Hippocampal formation (tissue), 2 donors: ENCODE measurements around the gene CLUH.

Experiments
- DNase-seq, 2 donors: peaks; one replicate each; lab custom pipeline; 2025; lab: John Stamatoyannopoulos, UW

Gene CLUH

DNA sequence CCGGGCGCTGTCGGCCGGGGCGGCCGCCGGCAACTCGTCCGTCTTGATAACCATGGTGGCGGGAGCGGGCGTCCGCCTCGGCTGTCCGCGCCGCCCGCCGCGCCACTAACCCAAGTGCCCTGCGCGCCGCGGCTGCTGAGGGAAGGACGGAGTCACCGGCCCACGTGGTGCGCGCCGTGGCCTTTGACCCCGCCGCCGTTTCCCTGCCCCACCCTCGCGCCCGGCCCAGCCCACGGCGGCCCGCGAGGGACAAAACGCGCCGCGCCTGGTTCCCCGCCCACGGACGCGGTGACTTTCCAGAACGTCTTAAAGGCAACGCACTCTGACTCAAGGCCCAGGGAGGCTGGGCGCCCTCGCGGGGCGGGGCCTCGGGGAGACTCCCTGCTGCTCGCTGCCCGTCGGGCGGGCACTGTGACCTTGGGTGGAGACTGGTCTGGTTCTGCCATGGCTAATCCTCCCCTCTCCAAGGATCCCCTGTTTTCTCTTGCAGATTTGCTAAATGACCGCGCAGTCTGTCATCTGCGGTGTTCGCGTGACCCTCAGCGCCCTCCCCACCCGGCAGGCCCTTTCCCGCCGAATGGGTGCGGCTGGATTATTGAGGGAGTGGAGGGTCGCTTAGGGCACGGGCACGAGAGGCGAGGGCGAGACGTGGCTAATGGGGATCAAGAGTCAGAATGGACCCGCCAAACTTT, at the start of gene CLUH:
Gene CLUH (minus strand): TSS at position 157 of the 692 bp plus-strand sequence. CDS start 103 bp downstream, at position 54.
- peak; percentile 90 to 94 for DNase-seq

GRCh38 chr17:2758870-2759269, 47.3 kb upstream of the CLUH start:
- DNase-seq: no peak

DNA sequence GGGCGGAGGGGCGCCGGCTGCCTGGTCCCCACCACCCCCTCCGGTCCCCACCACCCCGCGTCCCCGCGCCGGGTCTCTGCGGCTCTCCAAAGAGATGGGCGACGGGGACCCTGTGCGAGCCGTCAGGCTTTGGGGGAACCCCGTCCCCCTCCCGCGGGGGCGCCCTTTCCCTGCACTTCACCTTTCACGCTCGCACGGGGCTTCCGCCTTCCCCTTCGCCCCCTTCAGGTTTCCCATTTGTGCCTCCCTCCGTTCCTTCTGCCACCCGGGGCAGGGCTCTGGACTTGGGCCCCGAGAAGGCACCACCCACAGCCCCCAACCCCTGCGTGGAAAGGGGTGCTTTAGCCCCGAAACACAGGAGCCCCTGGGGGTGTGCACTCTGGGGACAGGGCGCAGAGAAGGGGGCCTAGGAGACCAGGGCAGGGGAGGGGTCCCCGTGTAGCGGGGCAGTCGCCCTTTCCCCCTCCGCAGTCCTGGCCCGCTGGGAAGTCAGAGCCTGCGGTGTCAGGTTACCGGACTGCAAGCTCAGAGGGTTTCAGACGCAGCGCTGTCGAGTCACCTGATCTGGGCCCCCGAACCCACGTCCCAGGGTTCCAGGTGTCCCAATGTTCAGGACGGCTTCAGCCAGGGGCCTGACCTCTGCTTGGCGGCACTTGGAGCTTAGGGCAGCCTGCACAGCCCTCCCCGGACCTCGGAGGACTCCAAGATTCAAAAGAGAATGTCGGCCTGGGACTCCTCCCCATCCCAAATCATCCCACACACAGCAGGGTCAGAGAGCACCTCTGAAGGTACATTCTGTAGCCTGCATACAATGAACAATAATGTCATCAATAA, 44.5 kb upstream of the CLUH start:
- DNase-seq: no peak

GRCh38 chr17:2751491-2751890, 39.9 kb upstream of the CLUH start:
- no peak for DNase-seq

DNA sequence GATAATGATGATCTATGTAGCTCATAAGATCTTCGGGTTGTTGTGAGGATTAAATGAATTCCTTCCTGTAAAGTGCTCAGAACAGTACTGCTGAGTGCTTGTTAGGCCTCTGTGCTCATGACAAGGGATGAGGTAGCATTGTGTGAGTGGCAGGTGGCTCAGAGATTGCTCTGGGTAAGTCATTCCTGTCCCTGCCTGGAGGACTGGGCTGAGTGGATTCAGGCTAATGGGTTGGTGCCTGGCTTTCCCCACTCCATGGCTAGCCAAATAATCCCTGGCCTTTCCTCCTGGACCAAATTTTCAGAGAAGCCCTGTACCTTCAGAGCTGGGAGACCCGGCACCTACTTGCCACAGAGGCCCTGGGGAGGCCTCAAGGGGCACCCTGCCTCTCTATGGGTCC, 39.2 kb upstream of the CLUH start:
- no peak for DNase-seq

GRCh38 chr17:2749784-2750181, 38.2 kb upstream of the CLUH start:
- DNase-seq: peak in 1 of 2 donors; percentile 55

- no peak for DNase-seq
Measured at GRCh38 chr17:2749058-2749783, 37.7 kb upstream of the CLUH start, which contains the start of gene CCDC92B. Gene CCDC92B, minus strand, starts transcription at chr17:2749652. Its CDS starts 14,507 bp downstream, at chr17:2735145.

- DNase-seq: peak in 1 of 2 donors; percentile 30
Measured at GRCh38 chr17:2745317-2746037, 33.9 kb upstream of the CLUH start.

- no peak for DNase-seq
Measured at GRCh38 chr17:2737693-2738092, 26.1 kb upstream of the CLUH start.

DNA sequence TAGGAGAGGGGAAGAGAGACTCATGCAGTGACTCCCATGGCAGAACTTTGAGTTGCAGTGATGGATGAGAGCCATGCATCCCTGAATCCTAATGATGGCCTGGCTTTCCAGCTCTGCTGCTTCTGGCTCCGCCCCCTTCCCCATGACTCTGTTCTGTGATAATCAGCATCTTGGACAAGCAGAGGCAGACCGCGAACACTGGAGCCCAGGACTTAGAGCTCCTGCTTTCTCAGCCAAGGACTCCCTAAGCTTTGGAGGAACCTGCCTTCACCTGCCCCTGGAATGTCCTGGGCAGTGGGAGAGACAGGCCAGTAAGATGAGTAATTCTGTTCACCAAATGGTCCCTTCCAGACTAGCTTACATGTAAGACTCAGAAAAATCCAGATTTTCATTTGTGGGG, 25.4 kb upstream of the CLUH start:
- no peak for DNase-seq

GRCh38 chr17:2735896-2736295, 24.3 kb upstream of the CLUH start:
- no peak for DNase-seq

- no peak for DNase-seq
Measured at GRCh38 chr17:2734939-2735338, 23.4 kb upstream of the CLUH start.

DNA sequence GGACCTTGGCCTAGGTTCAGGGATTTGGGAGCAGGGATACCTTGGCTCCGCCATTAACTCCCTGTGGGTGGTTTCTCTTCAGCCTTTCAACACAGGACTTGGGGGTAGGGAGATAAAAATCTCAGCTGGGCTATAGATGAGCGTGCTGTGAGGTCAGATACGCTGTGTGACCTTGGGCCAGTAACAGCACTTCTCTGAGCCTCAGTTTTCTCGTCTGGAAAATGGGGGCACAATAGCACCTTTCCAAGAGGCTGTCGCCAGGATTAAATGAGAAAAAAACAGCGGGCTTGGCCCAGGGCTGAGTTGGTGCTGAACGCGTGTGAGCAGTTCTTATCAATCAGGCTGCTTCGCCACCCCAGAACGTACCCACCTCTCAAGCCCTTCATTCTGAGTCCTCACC, 20.2 kb upstream of the CLUH start:
- no peak for DNase-seq

GRCh38 chr17:2730764-2731353, 19.3 kb upstream of the CLUH start:
- no peak for DNase-seq

DNA sequence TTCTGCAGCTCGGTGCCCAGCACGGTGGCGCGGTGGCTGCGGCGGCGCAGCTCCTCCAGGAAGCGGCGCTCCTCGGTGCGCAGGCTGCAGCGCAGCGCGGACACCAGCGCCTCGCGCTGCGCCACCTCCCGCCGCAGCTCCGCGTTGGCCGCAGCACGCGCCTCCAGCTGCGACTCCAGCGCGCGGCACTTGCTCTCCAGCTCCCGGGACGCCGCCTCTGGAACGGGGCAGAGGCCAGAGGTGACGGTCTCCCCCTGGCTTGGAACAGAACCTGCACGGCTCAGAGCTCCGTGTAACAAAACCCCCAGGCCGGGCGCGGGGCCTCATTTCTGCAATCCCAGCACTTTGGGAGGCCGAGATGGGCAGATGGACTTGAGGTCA, 13.2 kb upstream of the CLUH start:
- peak in 1 of 2 donors; percentile 5 for DNase-seq

GRCh38 chr17:2723997-2724783, 12.6 kb upstream of the CLUH start:
- no peak for DNase-seq

GRCh38 chr17:2723505-2723996, 12.0 kb upstream of the CLUH start:
- DNase-seq: no peak

DNA sequence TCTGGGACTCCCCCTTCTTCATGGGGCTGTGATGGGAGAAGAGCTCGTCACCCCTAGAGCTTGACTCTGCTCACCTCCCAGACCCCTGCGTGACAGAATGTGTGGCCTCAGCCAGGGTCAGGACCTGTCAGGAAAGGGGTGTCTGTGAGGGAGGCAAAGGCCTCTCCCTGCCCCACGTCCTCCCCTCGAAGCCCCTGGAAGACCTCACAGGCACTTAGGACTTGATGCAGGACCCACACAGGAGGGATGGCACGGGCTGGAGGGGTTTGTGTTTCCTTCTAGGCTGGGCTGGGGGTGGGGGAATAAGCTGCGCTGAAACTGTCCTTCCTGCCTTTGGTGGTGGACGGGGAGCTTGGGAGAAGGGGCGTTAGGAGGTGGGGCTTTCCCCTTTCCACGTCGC, 11.0 kb upstream of the CLUH start:
- no peak for DNase-seq

- no peak for DNase-seq
Measured at GRCh38 chr17:2721603-2722002, 10.0 kb upstream of the CLUH start.

DNA sequence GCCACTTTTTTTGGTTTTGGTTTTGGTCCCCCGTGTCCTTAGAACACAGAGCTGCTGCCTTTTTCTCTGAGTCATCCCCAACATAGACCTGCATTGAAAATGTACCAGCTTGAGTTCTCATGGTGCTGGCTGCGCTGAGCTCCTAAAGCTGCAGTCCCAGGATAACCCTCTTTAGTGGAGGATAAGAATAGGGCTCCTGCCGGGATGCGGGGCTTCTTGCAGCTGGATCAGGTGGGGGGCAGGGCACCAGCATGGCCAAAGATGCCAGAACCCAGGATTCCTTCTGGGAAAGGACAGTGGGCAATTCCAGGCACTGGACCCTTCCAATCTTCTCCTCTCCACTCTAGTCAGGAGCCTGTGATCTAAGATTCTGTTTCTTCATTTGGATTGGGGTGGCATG, 8.3 kb upstream of the CLUH start:
- peak in 1 of 2 donors; percentile 2 for DNase-seq
